H9 (cell line): Measurements from ENCODE around the gene AS3MT. TPM values are rescaled to one million over a fixed set of nuclear protein-coding genes. Genes with fewer than 3 reads are reported as not detected.

ENCODE experiments used
- DNase-seq: peaks from one replicate; pipeline ENCODE4 v3.0.0-alpha.2; 2017
- H2AFZ ChIP-seq: one replicate; pipeline ENCODE4 v1.6.1; 2013; ENCODE audit warnings: mild to moderate bottlenecking, low read length, control low read depth, moderate library complexity
- H2AK5ac ChIP-seq: 2 replicates; pipeline ENCODE4 v1.6.1; 2013; ENCODE audit warnings: low read length, control low read depth, mixed read lengths; ENCODE audit not compliant: insufficient read length
- H2BK120ac ChIP-seq: one replicate; pipeline ENCODE4 v1.6.1; 2013; ENCODE audit warnings: low read depth, mild to moderate bottlenecking, low read length, control low read depth, inconsistent platforms; ENCODE audit not compliant: poor library complexity, severe bottlenecking
- H2BK12ac ChIP-seq: 2 replicates; pipeline ENCODE4 v1.6.1; 2013; ENCODE audit warnings: low read length, control low read depth, mixed read lengths, low read depth; ENCODE audit not compliant: insufficient read length
- H2BK15ac ChIP-seq: 2 replicates; pipeline ENCODE4 v1.6.1; 2013; ENCODE audit warnings: low read depth, low read length, control low read depth
- H2BK20ac ChIP-seq: one replicate; pipeline ENCODE4 v1.6.1; 2013; ENCODE audit warnings: low read depth, mild to moderate bottlenecking, low read length, control low read depth, inconsistent platforms; ENCODE audit not compliant: poor library complexity, severe bottlenecking
- H2BK5ac ChIP-seq: 2 replicates; pipeline ENCODE4 v1.6.1; 2013; ENCODE audit warnings: low read length, control low read depth, mixed read lengths; ENCODE audit not compliant: insufficient read length
- H3K14ac ChIP-seq: 2 replicates; pipeline ENCODE4 v1.6.1; 2013; ENCODE audit warnings: low read length, control low read depth; ENCODE audit not compliant: insufficient read depth
- H3K18ac ChIP-seq: 2 replicates; pipeline ENCODE4 v1.6.1; 2013; ENCODE audit warnings: low read depth, mild to moderate bottlenecking, mixed read lengths, low read length, control low read depth; ENCODE audit not compliant: insufficient read length
- H3K23ac ChIP-seq: 2 replicates; pipeline ENCODE4 v1.6.1; 2013; ENCODE audit warnings: low read length, control low read depth, mixed read lengths, low read depth; ENCODE audit not compliant: insufficient read length
- H3K23me2 ChIP-seq: 2 replicates; pipeline ENCODE4 v1.6.1; 2013; ENCODE audit warnings: low read depth, mild to moderate bottlenecking, mixed read lengths, low read length, control low read depth; ENCODE audit not compliant: insufficient read length, poor library complexity, severe bottlenecking
- H3K27ac ChIP-seq: 2 replicates; pipeline ENCODE4 v1.5.1; 2013; ENCODE audit warnings: low read length, control low read depth, mixed read lengths, low read depth; ENCODE audit not compliant: insufficient read length
- H3K27me3 ChIP-seq: 2 replicates; pipeline ENCODE4 v1.6.1; 2013; ENCODE audit warnings: low read length, control low read depth, inconsistent platforms; ENCODE audit not compliant: insufficient read depth
- H3K4ac ChIP-seq: 2 replicates; pipeline ENCODE4 v1.6.1; 2013; ENCODE audit warnings: low read depth, mild to moderate bottlenecking, control low read depth, inconsistent platforms, low read length, moderate library complexity
- H3K4me1 ChIP-seq: 2 replicates; pipeline ENCODE4 v1.6.1; 2013; ENCODE audit warnings: low read length, control low read depth, inconsistent platforms; ENCODE audit not compliant: insufficient read depth
- H3K4me2 ChIP-seq: 2 replicates; pipeline ENCODE4 v1.6.1; 2013; ENCODE audit warnings: low read length, control low read depth, mixed read lengths; ENCODE audit not compliant: insufficient read length, insufficient read depth
- H3K56ac ChIP-seq: 2 replicates; pipeline ENCODE4 v1.6.1; 2013; ENCODE audit warnings: low read depth, mild to moderate bottlenecking, mixed read lengths, low read length, control low read depth; ENCODE audit not compliant: insufficient read length
- H3K79me1 ChIP-seq: 2 replicates; pipeline ENCODE4 v1.6.1; 2013; ENCODE audit warnings: low read depth, mild to moderate bottlenecking, moderate library complexity, low read length, control low read depth, inconsistent platforms; ENCODE audit not compliant: insufficient read depth, poor library complexity, severe bottlenecking
- H3K79me2 ChIP-seq: 2 replicates; pipeline ENCODE4 v1.6.1; 2013; ENCODE audit warnings: low read length, control low read depth, inconsistent platforms; ENCODE audit not compliant: insufficient read depth
- H3K9ac ChIP-seq: 2 replicates; pipeline ENCODE4 v1.6.1; 2013; ENCODE audit warnings: low read length, control low read depth, mixed read lengths; ENCODE audit not compliant: insufficient read length; ENCODE audit errors: extremely low read depth
- H3K9me3 ChIP-seq: one replicate; pipeline ENCODE4 v1.6.1; 2013; ENCODE audit warnings: low read depth, low read length, inconsistent platforms; ENCODE audit not compliant: control insufficient read depth
- H3T11ph ChIP-seq: one replicate; pipeline ENCODE4 v1.6.1; 2013; ENCODE audit warnings: mild to moderate bottlenecking, low read length, control low read depth, inconsistent platforms
- H4K20me1 ChIP-seq: one replicate; pipeline ENCODE4 v1.6.1; 2013; ENCODE audit not compliant: control insufficient read depth, insufficient read length, insufficient read depth
- H4K5ac ChIP-seq: 2 replicates; pipeline ENCODE4 v1.6.1; 2013; ENCODE audit warnings: low read depth, mild to moderate bottlenecking, mixed read lengths, low read length, control low read depth; ENCODE audit not compliant: insufficient read length
- H4K8ac ChIP-seq: replicated peaks from 2 replicates; pipeline ENCODE4 v1.6.1; 2013; ENCODE audit warnings: low read length, control low read depth, mixed read lengths, low read depth; ENCODE audit not compliant: insufficient read length
- H4K91ac ChIP-seq: 2 replicates; pipeline ENCODE4 v1.6.1; 2013; ENCODE audit warnings: low read depth, mild to moderate bottlenecking, moderate library complexity, mixed read lengths, low read length, control low read depth; ENCODE audit not compliant: insufficient read length
- H3K27ac Mint-ChIP-seq, 3 experiments: 2 replicates in 2 of 3; 3 replicates in 1 of 3; pipeline ENCODE4 v1.8.0; 2020 to 2021; ENCODE audit warnings: mixed read lengths in 3 of 3, mild to moderate bottlenecking in 1 of 3, moderate library complexity in 1 of 3
- H3K27me3 Mint-ChIP-seq: 2 replicates; pipeline ENCODE4 v1.8.0; 2021; ENCODE audit warnings: low read depth, mild to moderate bottlenecking, moderate library complexity, mixed read lengths
- H3K36me3 Mint-ChIP-seq, 3 experiments: 2 replicates in 2 of 3; 3 replicates in 1 of 3; pipeline ENCODE4 v1.8.0; 2020 to 2021; ENCODE audit warnings: low read depth in 3 of 3, mixed read lengths in 3 of 3; ENCODE audit not compliant: insufficient read depth in 1 of 3
- H3K4me1 Mint-ChIP-seq, 2 experiments: 2 replicates each; pipeline ENCODE4 v1.8.0; 2020; ENCODE audit warnings: mixed read lengths in 2 of 2
- H3K4me3 Mint-ChIP-seq, 2 experiments: 2 replicates in 1 of 2; 3 replicates in 1 of 2; pipeline ENCODE4 v1.8.0; 2020 to 2021; ENCODE audit warnings: mild to moderate bottlenecking in 2 of 2, mixed read lengths in 2 of 2, moderate library complexity in 1 of 2
- H3K9me3 Mint-ChIP-seq, 2 experiments: 2 replicates in 1 of 2; 3 replicates in 1 of 2; pipeline ENCODE4 v1.8.0; 2020; ENCODE audit warnings: mild to moderate bottlenecking in 2 of 2, mixed read lengths in 2 of 2, moderate library complexity in 1 of 2
- CTCF ChIP-seq: fragments of 200-600 bp; sonication (generic); conservative IDR thresholded peaks from 3 replicates; pipeline ENCODE4 v1.8.0; 2021; ENCODE audit warnings: antibody characterized with exemption, mild to moderate bottlenecking
- total RNA-seq: library from RNA; stranded (reverse); gene quantifications from 2 replicates; pipeline ENCODE4 v1.2.1, GENCODE V29; 2021

The AS3MT gene
- total RNA-seq, 1 experiment from 2014 or later, result 16.4 TPM

DNA sequence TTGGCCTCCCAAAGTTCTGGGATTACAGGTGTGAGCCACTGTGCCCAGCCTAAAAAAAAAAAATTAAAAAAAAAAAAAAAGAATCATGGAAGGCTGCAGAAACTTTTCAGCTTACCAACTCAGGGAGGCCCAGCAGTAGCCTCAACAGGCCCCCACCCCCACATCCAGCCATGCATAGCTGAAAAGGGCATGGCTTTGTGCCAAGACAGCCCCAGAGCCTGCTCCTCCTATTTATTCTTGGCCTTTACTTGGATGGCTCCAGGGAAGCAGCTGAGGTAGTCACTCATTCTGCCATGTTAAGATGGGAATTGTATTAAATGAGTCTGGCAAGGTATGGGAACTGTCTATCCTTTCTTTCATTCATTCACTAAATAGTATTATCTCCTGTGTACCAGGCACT lies 35.1 kb downstream of the AS3MT start:
- H3K23me2 ChIP-seq, result no peaks in the 10 kb centered on the region
- no peaks in the 10 kb centered on the region for H3K79me1 ChIP-seq
- no peak overlapping the region for H2BK120ac ChIP-seq
- no peak overlapping the region for H2AFZ ChIP-seq
- no peak overlapping the region for H2BK15ac ChIP-seq
- no peak overlapping the region for H3K9ac ChIP-seq
- H3K27ac Mint-ChIP-seq, result no peak overlapping the region; a peak in 1 of 7 replicates
- H2BK5ac ChIP-seq, result no peak overlapping the region
- no peak overlapping the region for H2BK20ac ChIP-seq
- H4K20me1 ChIP-seq, result no peaks in the 10 kb centered on the region
- no peak overlapping the region for H3K14ac ChIP-seq
- H3K27me3 ChIP-seq, result no peaks in the 10 kb centered on the region
- no peak overlapping the region for H4K91ac ChIP-seq
- no peaks in the 10 kb centered on the region for H3K79me2 ChIP-seq
- H3K9me3 Mint-ChIP-seq, result no peaks in the 10 kb centered on the region; a peak in 1 of 5 replicates
- no peak overlapping the region for H3T11ph ChIP-seq
- no peaks in the 10 kb centered on the region for H3K9me3 ChIP-seq
- peaks cover 0 to 2% (median 0%) of the 10 kb centered on the region in 3 experiments; a peak in 1 of 7 replicates for H3K36me3 Mint-ChIP-seq
- H3K4me1 ChIP-seq, result no peaks in the 10 kb centered on the region
- no peak overlapping the region for H3K18ac ChIP-seq
- no peak for TF ChIP-seq CTCF
- no peak overlapping the region for H3K4me2 ChIP-seq
- H2AK5ac ChIP-seq, result no peak overlapping the region
- H3K23ac ChIP-seq, result no peak overlapping the region
- no peaks in the 10 kb centered on the region for H3K27me3 Mint-ChIP-seq
- peaks cover 3 to 8% of the 10 kb centered on the region in 2 experiments for H3K4me1 Mint-ChIP-seq
- no peak overlapping the region for H3K4me3 Mint-ChIP-seq
- no peak overlapping the region for H3K4ac ChIP-seq
- H2BK12ac ChIP-seq, result no peak overlapping the region
- H4K5ac ChIP-seq, result no peak overlapping the region
- H4K8ac ChIP-seq, result no peak overlapping the region
- H3K56ac ChIP-seq, result no peak overlapping the region
- no peak for DNase-seq
- no peak overlapping the region for H3K27ac ChIP-seq
